Neural cell (in vitro differentiated cells): ENCODE results near the gene OPN5. TPM values are rescaled to one million over a fixed set of nuclear protein-coding genes. Genes with fewer than 3 reads are reported as not detected.

Experiments
- H2AFZ ChIP-seq: fragments of 200-600, 300-800 bp; sonication (generic), shearing (Covaris generic); 2 replicates; pipeline ENCODE4 v1.6.0; 2014; ENCODE audit warnings: low read depth, mild to moderate bottlenecking, antibody characterized with exemption, low read length, moderate library complexity
- H3F3A ChIP-seq: fragments of 200-600 bp; shearing (Covaris generic); 2 replicates; pipeline ENCODE4 v1.6.1; 2016; ENCODE audit warnings: mild to moderate bottlenecking, moderate library complexity, mixed read lengths, antibody characterized with exemption, low read length; ENCODE audit not compliant: insufficient read depth, poor library complexity, severe bottlenecking
- H3K27ac ChIP-seq: fragments of 200-600, 300-800 bp; sonication (generic), shearing (Covaris generic); 2 replicates; pipeline ENCODE4 v1.5.1; 2014; ENCODE audit warnings: mild to moderate bottlenecking, low read length, moderate library complexity
- H3K27me3 ChIP-seq: fragments of 300-800, 200-600 bp; sonication (generic), shearing (Covaris generic); 2 replicates; pipeline ENCODE4 v1.6.0; 2014; ENCODE audit warnings: mild to moderate bottlenecking, low read depth, low read length, moderate library complexity; ENCODE audit not compliant: insufficient read depth
- H3K36me3 ChIP-seq: fragments of 300-800, 200-600 bp; sonication (generic), shearing (Covaris generic); 2 replicates; pipeline ENCODE4 v1.5.1; 2014; ENCODE audit warnings: mild to moderate bottlenecking, antibody characterized with exemption, low read length, moderate library complexity; ENCODE audit not compliant: insufficient read depth
- H3K4me2 ChIP-seq: fragments of 300-800, 200-600 bp; sonication (generic), shearing (Covaris generic); 2 replicates; pipeline ENCODE4 v1.6.0; 2014; ENCODE audit warnings: mild to moderate bottlenecking, low read length
- H3K4me3 ChIP-seq: fragments of 300-800, 200-600 bp; sonication (generic), shearing (Covaris generic); 2 replicates; pipeline ENCODE4 v1.5.1; 2014; ENCODE audit warnings: mild to moderate bottlenecking, low read length, moderate library complexity
- H3K79me2 ChIP-seq: fragments of 200-600 bp; shearing (Covaris generic); replicated peaks from 2 replicates; pipeline ENCODE4 v1.6.0; 2014; ENCODE audit warnings: mild to moderate bottlenecking, low read length, moderate library complexity; ENCODE audit not compliant: insufficient read depth
- H3K9ac ChIP-seq: fragments of 300-800, 200-600 bp; sonication (generic), shearing (Covaris generic); 2 replicates; pipeline ENCODE4 v1.6.1; 2016; ENCODE audit warnings: mild to moderate bottlenecking, low read length, mixed read lengths
- H3K9me2 ChIP-seq: fragments of 200-600 bp; shearing (Covaris generic); 2 replicates; pipeline ENCODE4 v1.6.1; 2016; ENCODE audit warnings: mild to moderate bottlenecking, low read length, mixed read lengths; ENCODE audit not compliant: insufficient read depth
- H3K9me3 ChIP-seq: fragments of 200-600, 300-800 bp; sonication (generic), shearing (Covaris generic); 2 replicates; pipeline ENCODE4 v1.6.1; 2016; ENCODE audit warnings: mild to moderate bottlenecking, mixed run types, low read length, moderate library complexity, mixed read lengths
- H4K20me1 ChIP-seq: fragments of 200-600 bp; shearing (Covaris generic); 2 replicates; pipeline ENCODE4 v1.6.1; 2016; ENCODE audit warnings: mild to moderate bottlenecking, mixed run types; ENCODE audit not compliant: insufficient read depth
- CTCF ChIP-seq: fragments of 450-650 bp; IDR thresholded peaks from 2 replicates; pipeline ENCODE4 v1.5.1; 2014; ENCODE audit warnings: antibody characterized with exemption, mild to moderate bottlenecking, moderate library complexity; ENCODE audit not compliant: poor library complexity, severe bottlenecking
- EP300 ChIP-seq: fragments of 450-650 bp; conservative IDR thresholded peaks from 2 replicates; pipeline ENCODE4 v1.6.1; 2014; ENCODE audit warnings: antibody characterized with exemption, mild to moderate bottlenecking, moderate library complexity; ENCODE audit not compliant: poor library complexity, severe bottlenecking
- EZH2 ChIP-seq: fragments of 200-600, 300-800 bp; shearing (Covaris generic), sonication (generic); IDR thresholded peaks from 2 replicates; pipeline ENCODE4 v1.6.1; 2014; ENCODE audit warnings: antibody characterized with exemption, low read length, borderline replicate concordance, mild to moderate bottlenecking; ENCODE audit not compliant: insufficient read depth, poor library complexity, severe bottlenecking
- MXI1 ChIP-seq: fragments of 450-650 bp; conservative IDR thresholded peaks from 2 replicates; pipeline ENCODE4 v1.6.1; 2014; ENCODE audit warnings: antibody characterized with exemption, mild to moderate bottlenecking; ENCODE audit not compliant: poor library complexity, severe bottlenecking
- POLR2AphosphoS5 ChIP-seq: IDR thresholded peaks from 2 replicates; pipeline ENCODE4 v1.6.1; 2012
- RAD21 ChIP-seq: fragments of 450-650 bp; conservative IDR thresholded peaks from 2 replicates; pipeline ENCODE4 v1.6.1; 2014; ENCODE audit warnings: antibody characterized with exemption, mild to moderate bottlenecking, moderate library complexity
- REST ChIP-seq: IDR thresholded peaks from 2 replicates; pipeline ENCODE4 v1.6.1; 2012; ENCODE audit warnings: borderline replicate concordance
- SMC3 ChIP-seq: fragments of 450-650 bp; conservative IDR thresholded peaks from 2 replicates; pipeline ENCODE4 v1.6.1; 2014; ENCODE audit warnings: antibody characterized with exemption, mild to moderate bottlenecking, moderate library complexity; ENCODE audit not compliant: poor library complexity
- TAF1 ChIP-seq: IDR thresholded peaks from 2 replicates; pipeline ENCODE4 v1.6.1; 2012; ENCODE audit warnings: low read depth
- polyA plus RNA-seq: library from polyadenylated mRNA; depleted of rRNA; stranded (reverse); fragments of >200 nt; gene quantifications from 2 replicates; pipeline ENCODE4 v1.2.3, GENCODE V29; 2014

Gene OPN5
- polyA plus RNA-seq, 1 donor from 2014 or later = 0.10 TPM

- H3K9ac ChIP-seq = peak overlapping the region; percentile 36
- H4K20me1 ChIP-seq = no peaks in the 10 kb centered on the region
- no peaks in the 10 kb centered on the region for H3K79me2 ChIP-seq
- no peaks in the 10 kb centered on the region for H3K36me3 ChIP-seq
- H2AFZ ChIP-seq = no peak overlapping the region
- H3K4me3 ChIP-seq = peak overlapping the region; percentile 28
- peaks cover 3% of the 10 kb centered on the region for H3F3A ChIP-seq
- no peaks in the 10 kb centered on the region for H3K9me3 ChIP-seq
- TF ChIP-seq EP300 = peak; percentile 58
- peak; percentile 90 for TF ChIP-seq REST
- peak; percentile 39 for TF ChIP-seq POLR2AphosphoS5
- no peak for TF ChIP-seq TAF1
- TF ChIP-seq SMC3 = no peak
- peak; percentile 21 for TF ChIP-seq RAD21
- TF ChIP-seq EZH2 = no peak
- TF ChIP-seq CTCF = no peak
- no peak for TF ChIP-seq MXI1
- H3K27me3 ChIP-seq = no peaks in the 10 kb centered on the region
- no peaks in the 10 kb centered on the region for H3K9me2 ChIP-seq
- peak overlapping the region; percentile 36 for H3K4me2 ChIP-seq
- peak overlapping the region; percentile 78 for H3K27ac ChIP-seq
These were observed 28.0 kb downstream of the OPN5 start for GRCh38 chr6:47809873-47810272.

GRCh38 chr6:47810885-47811284, 29.1 kb downstream of the OPN5 start:
- Histone ChIP-seq H3K4me2 (no peak overlapping the region), H4K20me1 (no peaks in the 10 kb centered on the region), H3K79me2 (no peaks in the 10 kb centered on the region), H2AFZ (no peak overlapping the region), H3K9me2 (no peaks in the 10 kb centered on the region), H3K27ac (peak overlapping the region; percentile 78), H3K36me3 (no peaks in the 10 kb centered on the region), H3K9ac (no peak overlapping the region), H3F3A (peaks cover 3% of the 10 kb centered on the region), H3K4me3 (no peak overlapping the region), H3K9me3 (no peaks in the 10 kb centered on the region), H3K27me3 (no peaks in the 10 kb centered on the region)
- no peak for TF ChIP-seq TAF1
- TF ChIP-seq EP300 = no peak
- no peak for TF ChIP-seq POLR2AphosphoS5
- TF ChIP-seq EZH2 = no peak
- no peak for TF ChIP-seq RAD21
- TF ChIP-seq CTCF = no peak
- no peak for TF ChIP-seq REST
- TF ChIP-seq MXI1 = no peak
